GM12878 (cell line): Measurements from ENCODE around the gene ZFPM1. TPM values are rescaled to one million over a fixed set of nuclear protein-coding genes. Genes with fewer than 3 reads are reported as not detected.

Source experiments
- ATAC-seq: fragments of 200-7000 bp; cut with Tn5 transposase; 3 replicates; pipeline ENCODE4 v1.9.1; 2020; ENCODE audit warnings: mild to moderate bottlenecking, moderate library complexity
- BruUV-seq: library from RNA; stranded (reverse); fragments of 400-500 nt; replicated peaks from 2 replicates; lab custom pipeline; 2021; lab: Mats Ljungman, UMichigan
- CTCF ChIA-PET: fragments of 300-600 bp; sonication (Branson Sonifier 250); formaldehyde crosslinking; extraction: SDS; loops from one replicate; lab custom pipeline; 2021; ENCODE audit warnings: inconsistent platforms; lab: Yijun Ruan, JAX
- POLR2A ChIA-PET: fragments of 350-600 bp; formaldehyde crosslinking; extraction: SDS; loops from one replicate; lab custom pipeline; 2021; ENCODE audit warnings: inconsistent platforms; lab: Charles Lee
- RAD21 ChIA-PET: fragments of 300-600 bp; sonication (Branson Sonifier 250); formaldehyde crosslinking; loops from one replicate; lab custom pipeline; 2023; ENCODE audit warnings: antibody characterized with exemption; ENCODE audit not compliant: unreplicated experiment; lab: Charles Lee
- SMC1A ChIA-PET: fragments of 300-600 bp; sonication (Branson Sonifier 250); formaldehyde crosslinking; loops from one replicate; lab custom pipeline; 2023; ENCODE audit not compliant: unreplicated experiment, uncharacterized antibody; lab: Charles Lee
- DNase-seq: peaks from one replicate; pipeline ENCODE4 v3.0.0-alpha.2; 2011; ENCODE audit warnings: low read depth, low spot score
- FAIRE-seq: peaks from 3 replicates; lab custom pipeline; 2011; peaks lifted over from hg19 to GRCh38; lab: Jason Lieb, UNC
- H2AFZ ChIP-seq: 2 replicates; pipeline ENCODE4 v1.6.0; 2011; ENCODE audit warnings: low read depth, low read length, control low read depth; ENCODE audit not compliant: control insufficient read depth
- H3K27ac ChIP-seq: 2 replicates; pipeline ENCODE4 v1.5.1; 2011; ENCODE audit warnings: control low read depth; ENCODE audit not compliant: control insufficient read depth, insufficient read depth
- H3K27me3 ChIP-seq, 2 experiments: replicated peaks in 1 of 2; 2 replicates each; pipeline versions ENCODE4 v1.6.0 to v1.6.1; 2011; ENCODE audit warnings: low read length in 1 of 2; ENCODE audit not compliant: control insufficient read depth in 2 of 2, insufficient read depth in 2 of 2
- H3K36me3 ChIP-seq, 2 experiments: 2 replicates each; pipeline ENCODE4 v1.5.1; 2011; ENCODE audit warnings: low read length in 1 of 2; ENCODE audit not compliant: control insufficient read depth in 2 of 2, insufficient read depth in 2 of 2
- H3K4me1 ChIP-seq: 2 replicates; pipeline ENCODE4 v1.6.1; 2011; ENCODE audit warnings: mild to moderate bottlenecking, low read length, moderate library complexity, mixed read lengths; ENCODE audit not compliant: control insufficient read depth, insufficient read depth
- H3K4me2 ChIP-seq: 2 replicates; pipeline ENCODE4 v1.6.0; 2011; ENCODE audit warnings: control low read depth; ENCODE audit not compliant: control insufficient read depth, insufficient read depth
- H3K4me3 ChIP-seq: fragments of 200-600 bp; sonication (generic); 2 replicates; pipeline ENCODE4 v1.5.1; 2016
- H3K79me2 ChIP-seq: 2 replicates; pipeline ENCODE4 v1.6.0; 2011; ENCODE audit warnings: low read length; ENCODE audit not compliant: control insufficient read depth, insufficient read depth
- H3K9ac ChIP-seq: 2 replicates; pipeline ENCODE4 v1.8.0; 2011; ENCODE audit warnings: low read length, control low read depth, mixed read lengths; ENCODE audit not compliant: control insufficient read depth, insufficient read depth
- H3K9me3 ChIP-seq: replicated peaks from 3 replicates; pipeline ENCODE4 v1.5.1; 2011; ENCODE audit warnings: mild to moderate bottlenecking, low read length; ENCODE audit not compliant: control insufficient read depth, insufficient read depth
- H4K20me1 ChIP-seq: 2 replicates; pipeline ENCODE4 v1.6.0; 2011; ENCODE audit not compliant: control insufficient read depth, insufficient read depth
- ATF7 ChIP-seq: fragments of 450-650 bp; IDR thresholded peaks from 2 replicates; pipeline ENCODE4 v1.6.1; 2016; ENCODE audit warnings: low read depth, mild to moderate bottlenecking
- CBX5 ChIP-seq: sonication (generic); IDR thresholded peaks from 2 replicates; pipeline ENCODE4 v1.6.1; 2016; ENCODE audit warnings: low read depth, moderate library complexity, mild to moderate bottlenecking, inconsistent platforms
- CEBPZ ChIP-seq: fragments of 150-350 bp; IDR thresholded peaks from 2 replicates; pipeline ENCODE4 v1.6.1; 2016; ENCODE audit warnings: low read depth, low read length
- MAX ChIP-seq: IDR thresholded peaks from 2 replicates; pipeline ENCODE4 v1.6.1; 2012; ENCODE audit warnings: low read depth, low read length, improper control_type of control experiment
- MTA3 ChIP-seq: IDR thresholded peaks from 2 replicates; pipeline ENCODE4 v1.6.1; 2012; ENCODE audit warnings: low read length, inconsistent platforms, borderline replicate concordance
- RFX5 ChIP-seq: IDR thresholded peaks from 2 replicates; pipeline ENCODE4 v1.6.1; 2011; ENCODE audit warnings: low read depth, low read length, improper control_type of control experiment
- SKIL ChIP-seq: fragments of 450-650 bp; IDR thresholded peaks from 2 replicates; pipeline ENCODE4 v1.6.1; 2017; ENCODE audit warnings: mild to moderate bottlenecking, low read depth, inconsistent platforms; ENCODE audit not compliant: poor library complexity, severe bottlenecking
- SMAD1 ChIP-seq: fragments of 450-650 bp; IDR thresholded peaks from 2 replicates; pipeline ENCODE4 v1.6.1; 2018; ENCODE audit warnings: mild to moderate bottlenecking, low read depth; ENCODE audit not compliant: partially characterized antibody
- ZNF24 ChIP-seq: fragments of 450-650 bp; IDR thresholded peaks from 2 replicates; pipeline ENCODE4 v1.6.1; 2017; ENCODE audit warnings: antibody characterized with exemption, mild to moderate bottlenecking
- ZNF274 ChIP-seq: IDR thresholded peaks from one replicate; pipeline ENCODE4 v1.8.0; 2011; ENCODE audit not compliant: insufficient read length, insufficient read depth
- ZNF384 ChIP-seq: IDR thresholded peaks from 2 replicates; pipeline ENCODE4 v1.6.1; 2012; ENCODE audit warnings: low read depth, mild to moderate bottlenecking, low read length, improper control_type of control experiment, borderline replicate concordance
- ZNF592 ChIP-seq: fragments of 450-650 bp; IDR thresholded peaks from 2 replicates; pipeline ENCODE4 v1.6.1; 2017; ENCODE audit warnings: mild to moderate bottlenecking, moderate library complexity
- ZZZ3 ChIP-seq: IDR thresholded peaks from 2 replicates; pipeline ENCODE4 v1.6.1; 2011; ENCODE audit warnings: low read depth; ENCODE audit not compliant: control insufficient read depth, insufficient read length
- WGBS: methylation state at CpG from one replicate; pipeline ENCODE4 v1.1.6; 2016; ENCODE audit warnings: low lambda C conversion rate; ENCODE audit not compliant: insufficient replicate concordance, insufficient coverage; ENCODE audit errors: missing lambda C conversion rate; 5-methylcytosine and 5-hydroxymethylcytosine counted together
- in situ Hi-C: fragments of 300-500 bp; cut with MboI; formaldehyde crosslinking; loops from 9 replicates; pipeline ENCODE4 v1.14.3; 2018; ENCODE audit warnings: mixed read lengths
- intact Hi-C: fragments of 100-400 bp; cut with micrococcal nuclease; formaldehyde crosslinking; loops from one replicate; pipeline ENCODE4 v1.14.2; 2022; ENCODE audit not compliant: unreplicated experiment
- polyA plus RNA-seq, 11 experiments: library from polyadenylated mRNA; depleted of rRNA in 4 of 11; unstranded in 6 of 11; stranded (reverse) in 5 of 11; fragments of >200 nt; fragmentation: Nextera tagmentation in 4 of 11; fragmentation: Illumina TruSeq in 1 of 11; extraction: Ambion mirVana in 4 of 11; extraction: Trizol in 1 of 11; gene quantifications; 1 replicate in 1 of 11; 2 replicates in 10 of 11; pipeline versions ENCODE4 v1.2.1 to v1.2.3, GENCODE V29; 2011 to 2016; ENCODE audit warnings: inconsistent platforms in 2 of 11, missing spikeins in 2 of 11, low read depth in 1 of 11
- total RNA-seq, 4 experiments: library from RNA; depleted of rRNA in 3 of 4; stranded (reverse); fragments of >200 nt in 3 of 4; fragmentation: Illumina TruSeq in 1 of 4; extraction: Trizol in 1 of 4; gene quantifications; 2 replicates each; pipeline versions ENCODE4 v1.2.1 to v1.2.3, GENCODE V29; 2013 to 2021

The ZFPM1 gene
- total and polyA plus RNA-seq, 10 of the 15 experiments (the other 5 are each of a cell fraction or from before 2014, with no cell fraction given), result 0.02 to 5.1 (median 0.30) TPM

GRCh38 chr16:88523309-88524161, 70.5 kb downstream of the ZFPM1 start:
- no peak overlapping the region for H2AFZ ChIP-seq
- no peak for TF ChIP-seq SMAD1
- no peak for TF ChIP-seq SKIL
- TF ChIP-seq ATF7, result no peak
- TF ChIP-seq ZNF384, result no peak
- no peak for TF ChIP-seq ZNF592
- TF ChIP-seq MTA3, result no peak
- no peak for TF ChIP-seq ZZZ3
- no peak for TF ChIP-seq RFX5
- TF ChIP-seq ZNF24, result no peak
- no peak for TF ChIP-seq MAX
- no peak for TF ChIP-seq CBX5
- no peak for TF ChIP-seq CEBPZ
- no peak for TF ChIP-seq ZNF274

More at GRCh38 chr16:88523309-88524161, 70.5 kb downstream of the ZFPM1 start:
- 39% methylated on average over 36 of the region's 47 CpGs for WGBS
- no peak for FAIRE-seq
- Histone ChIP-seq H3K79me2 (no peaks in the 10 kb centered on the region), H4K20me1 (no peaks in the 10 kb centered on the region), H3K4me2 (no peak overlapping the region), H3K27me3 (no peaks in the 10 kb centered on the region), H3K27ac (no peak overlapping the region), H3K9me3 (no peaks in the 10 kb centered on the region), H3K4me1 (no peaks in the 10 kb centered on the region), H3K36me3 (no peaks in the 10 kb centered on the region), H3K9ac (no peak overlapping the region), H3K4me3 (no peak overlapping the region)
- in situ Hi-C loops, result no loop called here
- ChIA-PET CTCF (no interaction called here), POLR2A (no interaction called here), RAD21 (no interaction called here), SMC1A (no interaction called here)
- DNase-seq, result no peak
- no peak for ATAC-seq
- intact Hi-C loops, result no loop called here
- BruUV-seq, result no TSS peak
